Tibial artery (tissue), 4 donors: ENCODE results near the gene ADAM30.

Experiments used
- DNase-seq, 2 donors: peaks; one replicate each; pipeline ENCODE4 v3.0.0-alpha.2; 2019
- H3K27ac ChIP-seq, 2 donors: fragments of 200-600 bp; sonication (generic) in 1 of 2; 1 replicate in 1 of 2; 2 replicates in 1 of 2; pipeline ENCODE4 v1.5.1; 2018 to 2019; ENCODE audit warnings: mild to moderate bottlenecking in 1 of 2
- H3K27me3 ChIP-seq, 2 donors: fragments of 200-600 bp; sonication (generic) in 1 of 2; one replicate each; pipeline versions ENCODE4 v1.5.1 to v1.6.0; 2016 to 2019
- H3K36me3 ChIP-seq, 3 donors: fragments of 200-600 bp; sonication (generic) in 2 of 3; one replicate each; pipeline ENCODE4 v1.5.1; 2016 to 2019; ENCODE audit warnings: mild to moderate bottlenecking in 2 of 3
- H3K4me1 ChIP-seq, 4 donors: fragments of 200-600 bp; sonication (generic) in 2 of 4; 1 replicate in 3 of 4; 2 replicates in 1 of 4; pipeline ENCODE4 v1.5.1; 2016 to 2019
- H3K4me3 ChIP-seq, 2 donors: fragments of 200-600 bp; sonication (generic) in 1 of 2; 1 replicate in 1 of 2; 2 replicates in 1 of 2; pipeline ENCODE4 v1.5.1; 2018 to 2019; ENCODE audit warnings: mild to moderate bottlenecking in 2 of 2
- H3K9me3 ChIP-seq, 3 donors: fragments of 200-600 bp; sonication (generic) in 1 of 3; one replicate each; pipeline ENCODE4 v1.5.1; 2016 to 2019
- CTCF ChIP-seq, 2 experiments: fragments of 200-600 bp in 1 of 2; fragments of 450-650 bp in 1 of 2; IDR thresholded peaks; one replicate each; pipeline ENCODE4 v1.5.1; 2017 to 2019; ENCODE audit warnings: antibody characterized with exemption in 2 of 2, mild to moderate bottlenecking in 1 of 2, moderate library complexity in 1 of 2
- intact Hi-C: fragments of 100-400 bp; cut with DNase I; formaldehyde crosslinking; loops from one replicate; pipeline ENCODE4 v1.15.0; 2023; ENCODE audit warnings: low total_unique reads

ADAM30 gene

GRCh38 chr1:119882132-119883049 is 13.9 kb downstream of the ADAM30 start:
- peaks cover 0 to 1% of the 10 kb centered on the region in 2 donors for H3K27me3 ChIP-seq
- H3K27ac ChIP-seq, result no peak overlapping the region
- TF ChIP-seq CTCF (IDR thresholded peaks at IDR 0.05), result no peak
- H3K4me3 ChIP-seq, result no peak overlapping the region
- intact Hi-C loops, result no loop called here
- DNase-seq, result no peak
- H3K9me3 ChIP-seq, result no peaks in the 10 kb centered on the region
- peaks cover 0 to 10% (median 2%) of the 10 kb centered on the region in 4 donors for H3K4me1 ChIP-seq
- no peaks in the 10 kb centered on the region for H3K36me3 ChIP-seq

GRCh38 chr1:119879510-119880434 is 16.5 kb downstream of the ADAM30 start:
- no peaks in the 10 kb centered on the region for H3K27me3 ChIP-seq
- intact Hi-C loops, result no loop called here
- no peaks in the 10 kb centered on the region for H3K9me3 ChIP-seq
- TF ChIP-seq CTCF (IDR thresholded peaks at IDR 0.05), result no peak
- H3K36me3 ChIP-seq, result no peaks in the 10 kb centered on the region
- DNase-seq, result no peak
- H3K27ac ChIP-seq, result no peak overlapping the region
- H3K4me1 ChIP-seq, result peaks cover 0 to 6% (median under 1%) of the 10 kb centered on the region in 4 donors
- H3K4me3 ChIP-seq, result no peak overlapping the region

GRCh38 chr1:119878171-119878570 is 18.1 kb downstream of the ADAM30 start:
- no peak overlapping the region for H3K4me3 ChIP-seq
- no peak for DNase-seq

GRCh38 chr1:119874186-119874585 is 22.1 kb downstream of the ADAM30 start:
- Histone ChIP-seq H3K4me1 (peaks cover 0 to 19% (median 5%) of the 10 kb centered on the region in 4 donors), H3K9me3 (no peaks in the 10 kb centered on the region), H3K27ac (no peak overlapping the region), H3K27me3 (peaks cover 0 to 4% of the 10 kb centered on the region in 2 donors), H3K4me3 (no peak overlapping the region), H3K36me3 (no peaks in the 10 kb centered on the region)
- intact Hi-C loops, result no loop called here
- no peak for TF ChIP-seq CTCF (IDR thresholded peaks at IDR 0.05)
- DNase-seq, result no peak

More at GRCh38 chr1:119878171-119878570, 18.1 kb downstream of the ADAM30 start:
- H3K27ac ChIP-seq, result no peak overlapping the region
- no peak for TF ChIP-seq CTCF (IDR thresholded peaks at IDR 0.05)
- intact Hi-C loops, result no loop called here
- no peaks in the 10 kb centered on the region for H3K9me3 ChIP-seq
- H3K36me3 ChIP-seq, result no peaks in the 10 kb centered on the region
- H3K4me1 ChIP-seq, result peaks cover 0 to 11% (median 4%) of the 10 kb centered on the region in 4 donors
- H3K27me3 ChIP-seq, result no peaks in the 10 kb centered on the region

- no peak for TF ChIP-seq CTCF (IDR thresholded peaks at IDR 0.05)
- Histone ChIP-seq H3K27me3 (peaks cover 0 to 4% of the 10 kb centered on the region in 2 donors), H3K4me1 (peaks cover 0 to 19% (median 5%) of the 10 kb centered on the region in 4 donors), H3K36me3 (no peaks in the 10 kb centered on the region), H3K4me3 (no peak overlapping the region), H3K27ac (no peak overlapping the region), H3K9me3 (no peaks in the 10 kb centered on the region)
- intact Hi-C loops, result no loop called here
- peak in 1 of 2 donors; percentile 27 for DNase-seq
Observed at GRCh38 chr1:119873135-119874015, 22.9 kb downstream of the ADAM30 start.
